Stimulated activated CD4-positive, alpha-beta T cell treated with anti-CD3 and anti-CD28 coated beads, Interleukin-12 subunit alpha, Interleukin-12 subunit beta, amount 100 ng/mL, for 24 hours (primary cell): ENCODE data around the gene EXOC6.

Source experiments
- DNase-seq, 2 experiments: peaks; one replicate each; pipeline ENCODE4 v3.0.0-alpha.2; 2020; ENCODE audit warnings: low read depth in 2 of 2

The EXOC6 gene

DNA sequence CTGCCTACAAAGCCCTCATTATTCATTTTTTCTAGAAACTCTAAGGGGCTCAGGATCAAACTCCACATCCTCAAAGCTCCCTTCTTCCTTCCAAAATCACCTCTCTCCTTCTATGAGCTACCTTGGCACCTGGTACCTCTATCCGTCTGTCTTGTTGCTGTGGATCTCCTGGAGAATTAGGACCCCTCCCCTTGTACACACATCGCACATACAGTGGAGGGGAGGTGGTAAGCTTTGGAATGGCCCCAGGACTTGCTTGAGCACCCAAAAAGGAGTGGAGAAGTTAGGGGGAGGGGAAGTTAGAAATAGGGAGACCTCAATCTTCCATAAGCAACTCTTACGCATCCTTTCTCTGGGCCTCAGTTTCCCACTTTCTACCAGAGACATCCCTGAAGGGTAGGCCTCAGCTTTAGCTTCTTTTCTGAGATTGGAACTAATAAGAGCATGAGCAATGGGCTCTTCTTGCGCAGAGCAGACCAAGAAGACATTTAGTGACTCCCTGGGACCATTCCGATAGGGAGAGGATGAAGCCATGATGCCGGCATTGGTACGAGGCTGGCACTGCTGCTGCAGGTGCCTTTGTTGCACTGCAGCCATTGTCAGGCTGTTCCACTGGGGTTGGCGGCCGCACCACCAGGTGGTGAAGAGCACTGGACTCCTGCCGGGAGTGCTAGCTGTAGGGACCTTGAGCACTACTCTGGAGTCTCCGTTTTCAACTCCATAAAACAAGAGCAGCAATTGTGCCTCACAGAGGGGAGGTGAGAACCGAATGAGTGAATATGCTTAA, 216.7 kb downstream of the EXOC6 start:
- DNase-seq = no peak

DNA sequence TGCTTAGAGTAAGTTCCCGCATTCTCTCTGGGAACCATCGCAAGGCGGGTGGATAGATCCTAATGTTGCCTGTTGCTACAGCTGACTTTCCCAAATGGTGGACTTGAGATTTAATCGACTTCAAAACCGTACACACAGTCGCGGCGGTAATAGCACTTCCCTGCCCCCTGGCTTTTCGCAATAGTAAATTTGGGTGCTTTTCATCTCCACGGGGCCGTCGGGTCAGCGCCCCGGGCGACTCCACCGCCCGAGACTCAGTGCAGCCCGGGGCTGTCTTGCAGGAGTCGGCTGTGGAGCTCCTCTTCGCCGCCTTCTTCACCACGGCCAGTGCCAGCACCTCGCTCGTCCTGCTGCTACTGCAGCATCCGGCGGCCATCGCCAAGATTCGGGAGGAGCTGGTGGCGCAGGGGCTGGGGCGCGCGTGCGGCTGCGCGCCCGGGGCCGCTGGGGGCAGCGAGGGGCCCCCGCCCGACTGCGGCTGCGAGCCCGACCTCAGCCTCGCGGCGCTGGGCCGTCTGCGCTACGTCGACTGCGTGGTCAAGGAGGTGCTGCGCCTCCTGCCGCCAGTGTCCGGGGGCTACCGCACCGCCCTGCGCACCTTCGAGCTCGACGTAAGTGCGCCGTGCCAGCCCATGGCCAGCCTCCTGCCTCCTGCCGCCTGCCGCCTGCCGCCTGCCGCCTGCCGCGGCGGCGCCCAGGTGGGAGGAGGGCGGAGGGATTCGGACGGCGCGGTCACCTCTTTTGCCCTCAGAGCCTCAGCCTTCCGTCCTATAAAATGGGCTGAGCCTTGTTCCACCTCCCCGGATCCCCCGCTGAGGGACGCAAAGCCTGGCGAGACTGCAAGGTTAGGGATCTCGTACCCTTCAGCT, 217.6 kb downstream of the EXOC6 start:
- no peak for DNase-seq

DNA sequence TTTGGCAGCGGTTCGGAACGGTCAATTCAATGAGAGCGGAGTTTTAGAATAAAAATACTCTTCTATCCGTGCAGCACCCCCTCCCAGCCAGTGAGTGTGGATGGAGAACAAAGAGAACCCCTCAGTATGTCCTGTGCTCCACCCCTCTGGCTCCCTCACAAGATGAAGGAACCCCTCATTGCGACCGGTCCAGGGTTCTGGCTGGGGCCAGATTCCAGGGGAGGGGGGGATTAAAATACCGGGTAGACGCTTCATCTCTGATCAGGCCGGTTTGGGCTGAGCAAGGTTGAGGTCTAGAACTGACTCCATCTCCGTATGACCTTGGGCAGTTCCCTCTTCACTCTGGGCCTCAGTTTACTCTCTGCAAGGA, 218.2 kb downstream of the EXOC6 start:
- no peak for DNase-seq

DNA sequence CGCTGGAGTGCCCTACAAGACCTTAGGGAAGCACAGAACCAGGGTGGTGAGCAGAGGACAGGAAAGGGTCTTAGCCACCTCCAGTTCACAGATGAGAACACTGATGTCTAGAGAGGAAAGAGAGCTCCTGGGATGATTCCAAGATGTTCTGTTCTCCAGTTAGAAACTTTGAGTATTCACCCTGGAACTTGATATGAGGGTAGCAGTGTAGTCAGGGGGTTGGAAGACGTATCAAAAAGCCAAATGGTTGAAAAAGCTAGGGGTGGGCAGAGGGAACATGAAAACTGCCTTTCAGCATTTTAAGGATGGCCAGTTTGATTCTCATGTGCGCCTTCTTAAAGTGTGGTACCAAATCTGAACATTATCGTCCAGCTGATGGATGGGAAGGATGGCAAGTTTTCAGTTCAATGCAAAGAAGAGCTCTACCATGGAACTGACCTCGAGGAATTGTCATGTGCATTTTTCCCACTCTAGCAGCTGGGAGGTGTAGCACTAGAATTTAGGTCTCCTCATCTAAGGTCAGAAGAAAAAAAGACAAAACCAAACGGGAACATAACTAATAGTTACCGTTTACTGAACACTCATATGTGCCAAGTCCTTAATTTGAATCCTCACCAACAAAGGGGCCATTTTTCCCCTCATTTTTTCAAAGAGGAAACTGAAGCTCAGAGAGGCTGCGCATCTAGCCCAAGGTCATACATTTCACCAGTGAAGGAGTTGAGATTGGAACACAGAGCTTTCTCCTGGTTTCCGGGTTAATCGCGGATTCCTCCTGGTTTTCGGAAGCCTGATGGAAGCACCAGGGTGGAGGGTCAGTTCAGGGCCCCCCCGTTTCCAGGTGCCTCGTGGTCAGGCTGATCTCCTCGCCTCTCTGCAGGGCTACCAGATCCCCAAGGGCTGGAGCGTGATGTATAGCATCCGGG, 219.4 kb downstream of the EXOC6 start:
- DNase-seq = no peak

DNA sequence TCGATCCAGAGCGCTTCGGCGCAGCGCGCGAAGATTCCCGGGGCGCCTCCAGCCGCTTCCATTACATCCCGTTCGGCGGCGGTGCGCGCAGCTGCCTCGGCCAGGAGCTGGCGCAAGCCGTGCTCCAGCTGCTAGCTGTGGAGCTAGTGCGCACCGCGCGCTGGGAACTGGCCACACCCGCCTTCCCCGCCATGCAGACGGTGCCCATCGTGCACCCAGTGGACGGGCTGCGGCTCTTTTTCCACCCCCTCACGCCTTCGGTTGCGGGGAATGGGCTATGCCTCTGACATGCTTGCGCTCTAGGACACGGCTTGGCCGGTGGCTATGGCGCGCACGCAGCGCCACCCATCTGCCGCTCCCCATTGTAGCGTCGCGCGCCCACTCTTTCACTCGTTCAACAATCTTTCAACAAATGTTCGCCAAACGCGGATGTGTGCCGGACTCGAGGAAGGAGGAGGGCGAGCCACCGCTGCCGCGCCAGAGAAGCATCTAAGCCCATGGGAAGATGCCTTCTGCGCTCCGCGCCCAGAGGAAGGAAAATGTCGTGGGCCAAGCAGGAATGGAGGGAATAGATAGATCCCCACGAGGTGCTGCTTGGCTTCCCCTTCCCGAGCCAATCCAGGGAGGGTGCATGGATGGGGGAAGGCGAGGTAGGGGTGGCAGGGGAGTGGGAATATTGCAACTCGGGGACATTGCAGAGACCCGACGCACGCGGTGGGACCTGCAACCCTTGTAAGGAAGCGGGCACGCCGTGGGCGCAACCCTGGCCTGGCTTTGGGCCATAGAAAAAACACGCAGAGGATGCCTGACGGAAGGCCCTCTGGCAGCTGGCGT, 220.3 kb downstream of the EXOC6 start:
- no peak for DNase-seq

DNA sequence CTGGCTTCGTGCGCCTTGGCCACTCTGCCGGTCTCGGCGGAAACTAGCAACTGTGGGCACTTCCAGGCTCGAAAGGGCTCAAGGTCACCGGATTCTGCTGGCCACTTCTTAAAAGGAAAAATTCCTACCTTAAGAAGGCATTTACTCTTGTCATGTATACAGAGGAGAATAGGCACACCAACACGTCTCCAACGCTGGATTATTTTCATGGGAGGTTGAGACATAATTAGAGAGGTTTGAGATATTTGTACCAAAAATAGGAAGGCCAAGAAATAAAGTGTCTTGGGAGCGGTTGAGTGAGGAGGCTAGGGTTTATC, 220.9 kb downstream of the EXOC6 start:
- no peak for DNase-seq

DNA sequence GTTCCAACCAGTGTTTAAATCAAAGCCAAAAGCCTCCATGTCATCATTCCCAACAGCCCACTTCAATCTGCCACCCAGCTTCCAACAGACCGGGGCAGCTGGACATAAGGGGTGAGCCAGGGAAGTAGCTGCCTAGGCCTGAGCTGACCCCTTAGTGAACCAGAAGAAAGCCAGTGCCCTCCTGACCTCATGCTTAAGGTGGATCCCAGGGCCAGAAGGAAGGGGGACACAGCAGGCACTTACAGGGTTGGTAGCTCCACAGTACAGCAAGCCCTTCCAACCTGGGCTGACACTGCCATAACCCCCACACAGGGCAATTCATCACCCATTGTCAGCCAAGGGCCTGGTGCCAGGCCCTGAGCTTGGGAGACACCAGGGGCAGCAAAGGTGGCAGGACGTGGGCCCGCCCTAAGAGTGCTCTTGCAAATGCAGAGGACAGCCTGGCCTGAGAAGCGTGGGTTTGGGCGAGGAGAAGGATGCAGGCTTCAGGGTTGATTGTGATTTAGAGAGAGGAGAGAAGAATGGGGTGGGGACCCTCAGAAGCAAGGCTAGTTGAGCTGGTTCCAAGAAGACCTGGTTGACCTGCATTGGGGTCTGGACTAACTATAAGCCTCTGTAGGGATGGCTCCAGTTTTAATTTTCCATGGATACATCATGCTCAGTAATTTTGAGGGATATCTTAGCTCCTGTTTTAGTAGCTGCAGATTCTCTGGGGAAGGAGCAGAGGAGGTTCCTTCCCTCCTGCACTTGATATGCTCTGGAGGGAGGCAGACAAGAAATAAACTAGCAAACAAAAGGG, 222.3 kb downstream of the EXOC6 start:
- DNase-seq = no peak

DNA sequence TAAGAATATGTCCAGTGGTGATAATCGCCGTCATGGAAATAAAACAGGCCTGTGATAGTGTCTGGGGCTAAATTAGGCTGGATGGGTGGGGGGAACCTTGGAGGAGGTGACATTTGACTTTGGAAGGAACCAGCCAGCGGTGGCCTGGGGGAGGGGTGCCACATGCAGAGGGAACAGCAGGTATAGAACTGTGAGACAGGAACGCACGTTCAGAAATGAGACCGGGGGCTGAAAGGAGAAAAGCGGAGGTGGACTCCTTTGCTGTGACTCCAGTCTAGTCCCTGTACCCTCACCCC, 222.8 kb downstream of the EXOC6 start:
- no peak for DNase-seq

DNA sequence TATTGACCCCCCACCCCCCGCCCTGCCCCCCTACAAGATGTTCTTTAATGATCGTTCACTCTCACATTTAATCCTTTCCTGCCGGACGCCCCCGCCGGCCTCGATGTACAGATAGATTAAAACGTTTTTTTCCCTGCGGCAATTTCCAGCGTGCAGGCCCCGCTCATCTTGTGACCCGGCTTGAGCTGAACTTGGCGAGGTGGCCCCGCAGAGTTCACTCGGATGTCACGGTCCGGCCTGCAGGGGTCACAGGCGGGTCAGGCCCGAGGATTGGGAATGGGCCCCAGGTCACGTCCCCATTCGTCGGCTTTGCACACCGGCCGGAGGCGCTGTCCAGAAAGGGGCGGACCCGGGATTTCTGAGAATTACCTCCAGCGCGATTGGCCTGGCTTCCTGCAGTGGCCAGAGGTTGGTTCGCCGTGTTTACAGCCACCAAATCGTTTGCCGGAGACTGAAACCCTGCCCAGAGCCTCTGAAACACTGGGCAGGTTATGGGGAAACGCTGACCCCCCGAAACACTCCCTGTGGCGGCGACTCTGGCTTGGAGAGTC, 223.4 kb downstream of the EXOC6 start:
- no peak for DNase-seq

DNA sequence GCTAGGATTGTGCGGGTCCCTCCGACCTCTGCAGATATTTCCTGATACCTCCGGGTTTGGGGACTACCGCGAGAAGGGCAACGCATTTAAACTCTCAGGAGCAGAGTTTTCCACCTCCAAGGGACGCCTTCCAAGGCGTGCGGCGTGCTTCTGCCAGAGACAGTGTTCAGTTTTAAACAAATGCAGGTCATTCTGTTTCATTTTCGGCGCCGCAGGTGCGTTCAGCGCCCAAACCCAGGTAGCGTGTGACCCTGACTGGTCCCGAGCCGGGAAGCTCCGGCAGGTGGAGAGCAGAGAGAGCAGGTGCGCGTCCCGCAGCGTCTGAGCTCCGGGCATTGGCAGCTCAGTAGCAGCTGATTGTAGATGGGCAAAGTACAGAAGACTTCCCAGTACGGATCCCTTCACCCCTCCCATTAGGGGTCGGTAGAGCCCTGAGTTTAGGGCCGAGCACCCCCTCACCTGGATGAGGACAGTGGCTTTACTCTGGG, 223.9 kb downstream of the EXOC6 start:
- DNase-seq = no peak

DNA sequence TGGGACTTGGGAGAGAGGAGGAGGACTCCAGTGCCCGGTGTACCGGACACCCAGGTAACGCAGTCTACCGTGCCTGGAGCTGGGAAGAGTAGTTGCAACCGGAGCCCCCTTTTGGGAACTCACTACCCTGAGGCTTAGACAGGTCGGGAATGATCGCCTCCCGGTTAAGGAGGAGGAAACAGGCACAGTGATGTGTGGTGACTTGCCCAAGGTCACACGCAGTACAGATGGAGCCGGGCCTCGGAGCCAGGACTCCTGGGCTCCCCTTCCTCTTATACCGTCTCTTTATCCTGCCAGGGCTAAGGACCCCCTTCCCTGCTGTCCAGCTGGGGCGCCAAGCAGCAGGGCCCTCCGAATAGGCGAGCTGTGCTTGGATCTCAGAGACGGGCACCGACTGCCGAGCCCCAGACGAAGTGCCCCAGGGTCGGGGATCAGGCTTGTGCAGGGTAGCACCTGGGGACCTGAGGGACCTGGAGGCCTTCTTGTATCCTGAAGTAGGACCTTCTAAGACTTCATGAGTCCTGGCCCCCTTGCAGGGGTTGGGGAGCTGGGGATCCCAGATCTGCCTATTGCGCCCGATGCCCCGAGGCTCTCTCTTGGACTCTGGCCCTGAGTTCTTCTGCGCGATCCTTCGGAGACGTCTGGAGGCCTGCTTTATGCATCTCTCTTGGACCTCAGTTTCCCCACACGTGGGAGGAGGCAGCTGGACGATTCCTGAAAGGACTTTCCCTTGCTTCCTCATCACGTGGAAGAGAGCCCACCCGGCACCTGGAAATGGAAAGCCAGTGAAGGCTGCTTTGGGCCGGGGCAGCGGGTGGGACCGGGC, 224.6 kb downstream of the EXOC6 start:
- no peak for DNase-seq

DNA sequence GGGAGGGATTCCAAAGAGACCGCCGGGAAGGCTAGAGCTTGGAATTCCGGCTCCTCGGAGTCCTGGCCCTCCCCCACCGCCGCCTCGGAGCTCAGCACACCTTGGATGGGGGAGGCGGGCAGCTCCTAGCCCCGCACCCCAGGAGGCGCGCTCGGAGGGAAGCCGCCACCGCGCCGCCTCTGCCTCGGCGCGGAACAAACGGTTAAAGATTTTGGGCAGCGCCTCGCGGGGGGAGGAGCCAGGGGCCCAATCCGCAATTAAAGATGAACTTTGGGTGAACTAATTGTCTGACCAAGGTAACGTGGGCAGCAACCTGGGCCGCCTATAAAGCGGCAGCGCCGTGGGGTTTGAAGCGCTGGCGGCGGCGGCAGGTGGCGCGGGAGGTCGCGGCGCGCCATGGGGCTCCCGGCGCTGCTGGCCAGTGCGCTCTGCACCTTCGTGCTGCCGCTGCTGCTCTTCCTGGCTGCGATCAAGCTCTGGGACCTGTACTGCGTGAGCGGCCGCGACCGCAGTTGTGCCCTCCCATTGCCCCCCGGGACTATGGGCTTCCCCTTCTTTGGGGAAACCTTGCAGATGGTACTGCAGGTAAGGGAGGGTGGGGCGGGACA, 225.3 kb downstream of the EXOC6 start, which contains the start of gene CYP26A1:
Gene CYP26A1 (plus strand): TSS at position 355 of the 608 bp plus-strand sequence. CDS start 42 bp downstream, at position 397.
- DNase-seq = no peak

DNA sequence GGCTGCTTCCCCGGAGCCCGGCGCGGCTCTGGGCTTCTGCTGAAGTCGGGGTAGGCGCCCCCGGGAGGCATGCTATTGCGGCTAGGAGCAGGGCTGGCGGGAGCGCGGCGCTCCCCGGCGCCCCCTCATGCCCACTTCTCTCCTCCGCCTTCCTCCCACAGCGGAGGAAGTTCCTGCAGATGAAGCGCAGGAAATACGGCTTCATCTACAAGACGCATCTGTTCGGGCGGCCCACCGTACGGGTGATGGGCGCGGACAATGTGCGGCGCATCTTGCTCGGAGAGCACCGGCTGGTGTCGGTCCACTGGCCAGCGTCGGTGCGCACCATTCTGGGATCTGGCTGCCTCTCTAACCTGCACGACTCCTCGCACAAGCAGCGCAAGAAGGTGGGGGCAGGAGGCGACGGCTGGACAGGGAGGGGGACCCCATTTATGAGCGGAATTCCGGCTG, 225.9 kb downstream of the EXOC6 start:
- DNase-seq = no peak

DNA sequence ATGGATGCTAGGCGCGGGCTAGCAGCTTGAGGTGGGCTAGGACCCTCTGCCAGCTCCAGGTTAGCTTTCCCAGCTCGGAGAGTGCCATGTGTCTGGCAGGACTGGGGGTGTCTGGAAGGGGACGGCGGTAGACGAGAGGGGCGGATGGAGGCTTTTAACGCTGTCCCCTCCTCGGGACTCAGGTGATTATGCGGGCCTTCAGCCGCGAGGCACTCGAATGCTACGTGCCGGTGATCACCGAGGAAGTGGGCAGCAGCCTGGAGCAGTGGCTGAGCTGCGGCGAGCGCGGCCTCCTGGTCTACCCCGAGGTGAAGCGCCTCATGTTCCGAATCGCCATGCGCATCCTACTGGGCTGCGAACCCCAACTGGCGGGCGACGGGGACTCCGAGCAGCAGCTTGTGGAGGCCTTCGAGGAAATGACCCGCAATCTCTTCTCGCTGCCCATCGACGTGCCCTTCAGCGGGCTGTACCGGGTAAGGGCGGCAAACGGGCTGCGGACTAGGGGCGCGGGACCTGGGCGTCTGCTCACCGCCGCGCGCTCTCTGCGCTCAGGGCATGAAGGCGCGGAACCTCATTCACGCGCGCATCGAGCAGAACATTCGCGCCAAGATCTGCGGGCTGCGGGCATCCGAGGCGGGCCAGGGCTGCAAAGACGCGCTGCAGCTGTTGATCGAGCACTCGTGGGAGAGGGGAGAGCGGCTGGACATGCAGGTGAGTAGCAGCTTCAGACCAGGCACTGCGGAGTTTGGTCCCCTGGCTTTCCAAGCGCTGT, 226.5 kb downstream of the EXOC6 start:
- DNase-seq = no peak

DNA sequence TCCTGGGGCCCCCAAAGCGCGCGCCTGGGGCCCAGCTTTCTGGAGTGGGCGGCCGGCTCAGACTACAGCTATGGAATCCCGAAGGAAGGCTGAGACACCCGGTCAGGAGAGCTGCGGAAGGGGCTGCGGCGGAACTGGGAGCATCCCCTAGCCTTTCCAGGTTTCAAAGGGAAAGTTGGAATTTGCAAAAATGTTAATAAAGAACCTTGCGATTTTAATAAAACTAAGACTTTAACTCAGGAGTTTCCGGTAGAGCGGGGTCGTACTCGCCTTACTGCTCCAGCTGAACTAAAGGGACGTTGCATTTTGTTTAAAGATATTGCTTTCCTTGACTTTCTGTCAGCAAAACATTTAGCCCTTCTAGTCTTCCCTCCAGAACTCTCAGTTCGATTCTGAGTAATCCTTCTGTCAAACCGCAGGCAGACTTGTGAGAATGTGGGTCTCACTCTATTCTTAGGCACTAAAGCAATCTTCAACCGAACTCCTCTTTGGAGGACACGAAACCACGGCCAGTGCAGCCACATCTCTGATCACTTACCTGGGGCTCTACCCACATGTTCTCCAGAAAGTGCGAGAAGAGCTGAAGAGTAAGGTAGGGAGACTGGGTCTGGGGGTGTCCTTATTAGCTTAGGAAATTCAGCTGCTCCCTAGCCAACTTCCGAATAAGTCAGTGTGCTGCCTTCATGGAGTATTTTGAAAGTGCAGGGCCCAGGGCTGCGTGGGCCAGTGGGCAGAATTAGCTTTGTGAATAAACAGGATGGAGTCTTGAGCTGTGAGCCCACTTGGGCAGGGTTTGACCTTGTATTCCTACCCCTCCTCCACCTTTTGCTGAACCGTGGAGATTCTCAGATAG, 227.3 kb downstream of the EXOC6 start:
- DNase-seq = no peak

DNA sequence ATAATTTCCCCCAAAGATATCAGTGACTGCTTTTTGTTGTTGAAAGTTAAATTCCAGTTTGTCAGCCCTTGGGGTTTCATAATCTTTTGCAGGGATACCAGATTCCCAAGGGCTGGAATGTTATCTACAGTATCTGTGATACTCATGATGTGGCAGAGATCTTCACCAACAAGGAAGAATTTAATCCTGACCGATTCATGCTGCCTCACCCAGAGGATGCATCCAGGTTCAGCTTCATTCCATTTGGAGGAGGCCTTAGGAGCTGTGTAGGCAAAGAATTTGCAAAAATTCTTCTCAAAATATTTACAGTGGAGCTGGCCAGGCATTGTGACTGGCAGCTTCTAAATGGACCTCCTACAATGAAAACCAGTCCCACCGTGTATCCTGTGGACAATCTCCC, 228.6 kb downstream of the EXOC6 start:
- DNase-seq = no peak

DNA sequence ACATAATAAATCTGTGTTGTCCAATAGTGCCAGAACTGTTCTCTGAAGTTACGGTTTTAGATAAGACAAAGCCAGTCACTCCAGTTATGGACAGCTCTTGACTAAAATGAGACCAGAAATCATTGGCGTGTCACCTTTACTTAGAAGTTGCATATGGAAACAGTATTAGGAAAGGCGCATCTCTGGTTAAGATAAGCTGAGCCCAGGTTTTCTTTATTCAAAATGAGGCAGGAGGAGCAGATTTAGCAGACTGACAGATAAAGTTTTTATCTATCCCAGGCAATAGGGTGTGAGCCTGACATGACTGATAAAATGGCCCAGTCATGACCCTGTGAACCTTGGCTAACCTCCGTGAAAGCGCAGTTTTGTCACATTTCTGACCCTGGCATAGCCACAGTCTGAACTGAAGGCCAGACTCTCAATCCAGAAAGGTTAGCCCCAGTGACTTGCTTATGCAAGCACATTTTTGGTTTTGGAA, 229.6 kb downstream of the EXOC6 start:
- no peak for DNase-seq
